ENCODE results near the gene SPG7.
A peak's percentile ranks its signal among the peaks of the same experiment; 100 is the strongest.
"Not testable (repeated sequence)": the region's sequence is repeated elsewhere in the genome, so short reads cannot be mapped to it uniquely, and the experiment has no call there.

SPG7 gene

DNA sequence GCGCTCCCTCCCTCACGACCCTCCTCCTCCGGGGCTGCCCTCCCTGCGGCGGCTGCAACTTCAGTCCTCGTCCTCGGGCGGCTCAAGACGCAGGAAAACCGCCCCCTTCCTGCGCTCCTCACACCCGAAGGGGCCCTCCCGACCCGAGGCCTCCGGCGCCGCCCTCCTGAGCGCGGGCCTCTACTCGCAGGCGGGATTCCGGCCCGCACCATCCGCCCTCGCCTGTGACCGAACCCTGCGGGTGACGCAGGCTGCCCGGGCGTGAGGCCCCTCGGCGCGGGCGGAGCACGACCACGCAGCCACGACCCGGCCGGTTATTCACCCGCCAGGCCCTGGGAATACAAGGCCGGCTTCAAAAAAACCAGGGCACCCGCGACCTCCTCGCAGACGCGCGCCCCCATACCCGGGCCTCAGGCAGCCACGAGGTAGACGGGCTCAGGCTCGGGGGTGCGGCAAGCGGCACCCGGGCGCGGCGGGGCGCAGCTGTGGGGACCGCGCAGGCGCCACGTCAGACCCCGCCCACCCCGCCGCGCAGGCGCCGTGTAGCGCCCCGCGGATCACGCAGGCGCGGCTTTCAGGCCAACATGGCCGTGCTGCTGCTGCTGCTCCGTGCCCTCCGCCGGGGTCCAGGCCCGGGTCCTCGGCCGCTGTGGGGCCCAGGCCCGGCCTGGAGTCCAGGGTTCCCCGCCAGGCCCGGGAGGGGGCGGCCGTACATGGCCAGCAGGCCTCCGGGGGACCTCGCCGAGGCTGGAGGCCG lies at the start of gene SPG7:
Gene SPG7 (plus strand): TSS at position 570 of the 757 bp plus-strand sequence. CDS start 15 bp downstream, at position 585.
- peak; percentile 49 for DNase-seq

DNA sequence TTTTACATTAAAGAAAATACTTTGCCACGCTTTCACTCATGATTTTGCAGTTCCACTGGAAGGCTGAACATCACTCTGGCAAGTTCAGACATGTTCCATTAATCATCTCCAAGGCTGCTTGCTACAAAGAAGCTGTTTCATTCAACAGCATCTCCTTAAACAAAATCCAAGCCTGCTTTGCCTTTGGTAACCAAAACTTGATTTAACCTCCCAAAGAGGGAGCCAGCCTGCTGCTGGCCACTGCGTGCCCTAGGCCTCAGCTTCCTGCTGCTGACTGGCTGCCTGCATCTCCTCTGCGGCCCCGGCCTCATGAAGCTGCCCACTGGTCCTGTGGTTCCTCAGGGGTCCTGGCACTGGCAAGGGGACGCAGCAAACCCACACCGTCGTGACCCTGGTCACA lies 49.7 kb upstream of the SPG7 start:
- no peak for DNase-seq

DNA sequence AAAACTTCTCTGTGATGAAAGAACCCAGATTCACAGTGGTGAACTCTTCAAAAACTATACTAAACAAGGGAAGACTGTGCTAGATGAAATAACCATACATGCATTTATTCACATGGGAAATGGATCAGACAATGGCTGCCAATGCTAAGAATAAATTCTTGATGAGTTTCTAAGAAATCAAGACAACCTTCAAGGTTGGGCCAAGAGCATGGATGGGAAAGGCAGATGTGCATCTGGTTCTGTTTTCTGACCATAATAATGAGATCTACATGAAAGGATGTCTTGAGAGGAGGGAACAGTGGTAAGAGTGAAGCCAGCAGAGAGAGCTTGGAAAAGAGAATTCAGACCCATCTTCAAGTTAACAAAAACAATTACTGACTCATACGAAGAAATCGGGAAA lies 49.2 kb upstream of the SPG7 start:
- DNase-seq, result no peak

DNA sequence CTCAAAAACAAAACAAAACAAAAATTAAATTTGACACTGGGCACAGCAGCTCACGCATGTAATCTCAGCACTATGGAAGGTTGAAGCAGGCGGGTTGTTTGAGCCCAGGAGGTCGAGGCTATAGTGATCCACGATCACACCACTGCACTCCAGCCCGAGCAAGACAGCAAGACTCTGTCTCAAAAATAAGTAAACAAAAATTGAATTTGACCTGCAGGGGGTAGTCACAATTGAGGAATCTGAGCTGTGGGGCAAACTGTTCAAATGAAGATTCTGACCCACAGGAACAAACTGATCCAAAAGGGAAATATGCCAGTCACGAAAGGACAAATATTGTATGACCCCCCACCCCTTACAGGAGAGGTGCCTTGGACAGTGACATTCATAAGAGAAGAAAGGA lies 47.6 kb upstream of the SPG7 start:
- no peak for DNase-seq

DNA sequence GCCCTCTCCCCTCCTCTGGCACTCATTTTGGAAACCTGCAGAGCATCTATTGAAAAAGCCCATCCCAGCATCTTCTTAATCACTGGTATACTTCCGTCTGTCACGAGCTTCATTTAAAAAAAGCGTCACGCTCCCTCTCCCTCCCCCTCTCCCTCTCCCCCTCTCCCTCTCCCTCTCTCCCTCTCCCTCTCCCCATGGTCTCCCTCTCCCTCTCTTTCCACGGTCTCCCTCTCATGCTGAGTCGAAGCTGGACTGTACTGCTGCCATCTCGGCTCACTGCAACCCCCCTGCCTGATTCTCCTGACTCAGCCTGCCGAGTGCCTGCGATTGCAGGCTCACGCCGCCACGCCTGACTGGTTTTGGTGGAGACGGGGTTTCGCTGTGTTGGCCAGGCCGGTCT lies 46.3 kb upstream of the SPG7 start:
- not testable (repeated sequence) for DNase-seq

DNA sequence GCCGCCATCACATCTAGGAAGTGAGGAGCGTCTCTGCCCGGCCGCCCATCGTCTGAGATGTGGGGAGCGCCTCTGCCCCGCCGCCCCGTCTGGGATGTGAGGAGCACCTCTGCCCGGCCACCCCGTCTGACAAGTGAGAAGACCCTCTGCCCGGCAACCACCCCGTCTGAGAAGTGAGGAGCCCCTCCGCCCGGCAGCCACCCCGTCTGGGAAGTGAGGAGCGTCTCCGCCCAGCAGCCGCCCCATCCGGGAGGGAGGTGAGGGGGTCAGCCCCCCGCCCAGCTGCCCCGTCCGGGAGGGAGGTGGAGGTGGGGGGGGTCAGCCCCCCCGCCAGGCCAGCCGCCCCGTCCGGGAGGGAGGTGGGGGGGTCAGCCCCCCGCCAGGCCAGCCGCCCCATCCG lies 45.6 kb upstream of the SPG7 start:
- DNase-seq, result not testable (repeated sequence)

DNA sequence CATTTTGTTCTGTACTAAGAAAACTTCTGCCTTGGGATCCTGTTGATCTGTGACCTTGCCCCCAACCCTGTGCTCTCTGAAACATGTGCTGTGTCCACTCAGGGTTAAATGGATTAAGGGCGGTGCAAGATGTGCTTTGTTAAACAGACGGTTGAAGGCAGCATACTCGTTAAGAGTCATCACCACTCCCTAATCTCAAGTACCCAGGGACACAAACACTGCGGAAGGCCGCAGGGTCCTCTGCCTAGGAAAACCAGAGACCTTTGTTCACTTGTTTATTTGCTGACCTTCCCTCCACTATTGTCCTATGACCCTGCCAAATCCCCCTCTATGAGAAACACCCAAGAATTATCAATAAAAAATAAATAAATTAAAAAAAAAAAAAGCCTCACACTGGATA lies 44.9 kb upstream of the SPG7 start:
- DNase-seq, result not testable (repeated sequence)

DNA sequence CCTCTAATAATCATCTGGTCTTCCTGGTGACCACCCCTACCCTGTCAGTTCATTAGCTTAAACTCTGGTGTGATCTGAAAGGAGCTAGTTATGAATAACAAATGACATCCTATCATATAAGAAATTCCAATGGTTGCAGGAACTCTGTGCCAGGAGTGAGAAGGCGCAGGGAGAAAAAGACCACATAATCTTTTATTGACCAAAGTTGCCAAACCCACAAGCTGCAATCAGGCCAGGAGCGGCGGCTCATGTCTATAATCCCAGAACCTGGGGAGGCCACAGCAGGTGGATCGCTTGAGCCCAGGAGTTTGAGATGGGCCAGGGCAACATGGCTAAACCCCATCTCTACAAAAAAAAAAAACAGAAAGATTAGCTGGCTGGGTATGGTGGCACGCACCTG lies 41.3 kb upstream of the SPG7 start:
- no peak for DNase-seq

DNA sequence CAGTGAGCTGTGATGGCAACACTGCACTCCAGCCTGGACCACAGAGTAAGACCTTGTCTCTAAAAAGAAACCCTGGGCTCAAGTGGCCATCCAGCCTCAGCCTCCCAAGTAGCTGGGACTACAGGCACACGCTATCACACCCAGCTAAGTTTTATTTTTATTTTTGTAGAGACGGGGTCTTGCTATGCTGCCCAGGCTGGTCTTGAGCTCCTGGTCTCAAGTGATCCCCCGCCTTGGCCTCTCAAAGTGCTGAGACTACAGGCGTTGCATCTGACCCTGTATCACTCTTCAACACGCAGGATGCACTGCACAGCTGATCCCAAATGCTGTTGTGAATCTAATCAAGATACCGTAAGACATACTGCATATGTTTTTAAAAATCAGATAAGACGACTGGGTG lies 40.8 kb upstream of the SPG7 start:
- no peak for DNase-seq

DNA sequence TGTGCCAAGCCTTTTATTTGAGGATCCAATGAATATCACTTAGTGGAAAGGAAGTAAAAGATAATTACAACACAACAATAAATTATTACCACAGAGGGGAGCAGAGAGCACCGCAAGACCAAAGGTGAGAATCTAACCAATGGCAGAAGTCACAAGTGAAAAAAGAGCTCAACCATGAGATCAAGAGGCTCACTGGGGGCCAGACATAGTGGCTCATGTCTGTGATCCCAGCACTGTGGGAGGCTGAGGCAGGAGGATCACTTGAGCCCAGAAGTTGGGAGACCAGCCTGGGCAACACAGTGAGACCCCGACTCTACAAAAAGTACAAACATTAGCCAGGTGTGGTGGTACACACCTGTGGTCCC lies 35.5 kb upstream of the SPG7 start:
- DNase-seq, result no peak

DNA sequence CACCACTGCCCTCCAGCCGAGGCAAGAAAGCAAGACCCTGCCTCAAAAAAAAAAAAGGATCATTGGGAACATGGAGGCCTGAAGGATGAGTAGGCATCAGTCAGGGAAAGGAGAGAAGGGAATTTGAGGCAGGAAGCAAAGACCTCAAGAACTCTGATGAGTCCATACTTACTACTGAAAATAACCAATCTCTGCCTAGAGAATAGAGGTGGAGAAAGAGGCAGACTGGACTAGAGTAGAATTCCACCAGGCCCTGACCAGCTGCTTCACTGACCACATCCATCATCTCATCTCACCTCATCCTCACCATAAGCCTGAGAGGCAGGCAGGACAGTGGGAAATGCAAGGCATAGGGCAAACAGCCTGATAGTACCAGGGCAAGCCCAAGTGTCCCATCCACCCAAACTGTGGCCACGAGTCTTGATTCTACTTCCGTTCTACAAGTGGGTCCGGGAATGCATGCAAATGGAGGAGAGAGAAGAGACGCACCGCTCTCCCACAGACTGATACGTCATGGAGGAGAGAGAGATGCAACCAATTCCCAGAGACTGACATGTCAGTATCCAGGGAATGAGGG lies 35.0 kb upstream of the SPG7 start:
- no peak for DNase-seq

DNA sequence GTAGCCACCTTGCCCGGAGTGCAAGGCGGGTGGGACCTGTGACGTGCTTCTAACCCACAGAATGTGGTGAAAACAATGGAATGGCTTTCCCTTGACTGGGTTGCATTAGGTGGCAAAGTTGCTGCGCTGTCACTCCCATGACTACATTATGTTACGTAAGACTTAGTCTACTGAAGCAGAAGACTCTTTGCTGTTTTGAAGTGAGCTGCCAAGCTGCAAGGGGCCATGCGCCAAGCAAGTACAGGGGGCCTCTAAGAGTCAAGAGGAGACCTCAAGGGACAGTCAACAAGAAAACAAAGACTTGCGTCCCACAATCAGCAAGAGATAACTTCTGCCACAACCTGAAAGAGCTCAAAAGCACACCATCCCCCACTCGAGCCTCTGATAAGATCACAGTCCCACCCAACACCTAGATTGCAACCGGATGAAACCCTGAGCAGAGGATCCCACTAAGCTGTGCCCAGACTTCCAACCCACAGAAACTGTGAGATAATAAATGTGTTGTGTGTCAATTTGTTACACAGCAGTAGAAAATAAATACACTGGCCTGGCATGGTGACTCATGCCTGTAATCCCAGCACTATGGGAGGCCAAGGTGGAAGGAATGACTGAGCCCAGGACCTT lies 34.3 kb upstream of the SPG7 start:
- no peak for DNase-seq

DNA sequence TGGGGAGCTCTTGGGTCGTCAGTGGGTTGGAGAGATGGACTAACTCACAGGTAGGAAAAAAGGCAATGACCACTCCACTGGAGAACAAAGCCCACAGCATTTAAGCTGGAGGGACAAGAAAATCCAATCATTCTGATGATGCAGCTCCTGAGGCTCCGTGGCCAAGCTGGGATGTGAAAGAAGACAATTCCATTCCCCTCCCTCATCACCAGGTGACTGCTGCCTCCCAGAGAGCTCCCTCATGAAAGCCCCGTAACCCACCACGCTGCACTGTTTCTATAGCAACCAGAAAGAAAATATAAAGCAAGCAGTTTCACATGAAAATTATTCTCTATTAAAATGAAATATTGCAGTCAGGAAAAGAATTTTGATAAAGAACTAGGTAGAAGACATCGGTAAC lies 33.1 kb upstream of the SPG7 start:
- DNase-seq, result no peak

DNA sequence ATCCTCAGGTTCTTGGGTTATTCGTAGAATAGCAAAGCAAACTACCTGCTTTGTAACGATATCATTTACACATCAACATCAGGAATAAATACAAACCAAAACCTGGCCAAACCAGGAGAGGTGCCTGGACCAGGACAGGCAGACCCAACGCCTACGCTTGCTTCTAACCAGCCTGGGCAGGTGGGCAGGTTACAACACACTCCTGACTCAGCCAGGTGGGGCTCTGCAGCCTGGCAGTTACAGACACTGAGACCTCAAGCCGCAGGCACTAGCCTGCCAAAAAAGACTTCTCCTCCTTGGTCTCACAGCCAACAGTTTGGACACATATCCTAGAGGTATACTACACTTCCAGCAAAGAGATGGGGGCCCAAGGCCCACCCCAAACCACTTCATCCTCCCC lies 31.8 kb upstream of the SPG7 start:
- DNase-seq, result no peak

DNA sequence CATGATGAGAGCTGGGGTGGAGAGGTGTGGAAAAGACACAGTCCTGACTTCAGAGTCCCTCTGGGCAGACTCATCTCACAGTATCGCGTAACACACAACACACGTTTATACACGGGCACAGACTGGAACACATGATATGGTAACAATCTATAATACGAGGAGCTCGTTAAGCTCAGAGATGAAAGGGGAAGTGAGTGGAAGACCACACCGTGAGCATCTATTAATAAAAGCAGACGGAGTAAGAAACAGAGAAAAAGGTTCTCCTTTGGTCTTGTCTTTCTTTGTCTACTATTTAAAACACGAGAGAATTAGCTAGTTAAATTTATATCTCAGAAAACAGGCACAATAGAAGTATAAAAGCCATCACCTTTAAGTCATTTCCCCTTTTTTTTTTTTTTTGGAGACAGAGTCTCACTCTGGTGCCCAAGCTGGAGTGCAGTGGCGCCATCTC lies 31.4 kb upstream of the SPG7 start:
- DNase-seq, result no peak

DNA sequence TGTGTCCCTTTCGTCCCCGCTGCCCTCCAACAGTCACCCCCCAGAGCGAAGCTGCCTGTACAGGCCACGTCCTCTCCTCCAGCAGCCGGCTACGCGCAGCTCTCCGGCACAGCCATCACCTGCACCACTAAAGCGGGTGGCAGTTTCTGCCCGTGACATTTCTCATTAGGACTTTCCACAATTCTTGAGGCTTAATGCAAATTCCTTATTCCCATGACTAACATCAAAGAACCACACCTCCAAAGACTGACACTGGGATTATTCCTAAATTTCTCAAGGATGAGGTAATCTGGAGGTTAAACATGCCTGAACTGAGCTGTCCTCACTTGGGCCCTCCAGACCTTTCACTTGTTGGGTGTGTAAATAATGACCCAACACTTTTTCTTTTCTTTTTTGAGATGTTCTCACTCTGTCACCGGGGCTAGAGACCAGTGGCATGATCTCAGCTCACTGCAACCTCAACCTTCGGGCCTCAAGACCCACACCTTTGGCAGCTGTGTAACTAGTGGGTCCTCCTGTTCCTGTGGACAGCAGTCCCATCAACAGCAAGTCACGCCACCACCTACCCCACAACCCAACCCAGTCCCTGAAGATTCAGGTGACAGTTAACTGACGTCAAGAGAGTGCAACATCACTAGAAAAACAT lies 29.5 kb upstream of the SPG7 start:
- DNase-seq, result no peak

DNA sequence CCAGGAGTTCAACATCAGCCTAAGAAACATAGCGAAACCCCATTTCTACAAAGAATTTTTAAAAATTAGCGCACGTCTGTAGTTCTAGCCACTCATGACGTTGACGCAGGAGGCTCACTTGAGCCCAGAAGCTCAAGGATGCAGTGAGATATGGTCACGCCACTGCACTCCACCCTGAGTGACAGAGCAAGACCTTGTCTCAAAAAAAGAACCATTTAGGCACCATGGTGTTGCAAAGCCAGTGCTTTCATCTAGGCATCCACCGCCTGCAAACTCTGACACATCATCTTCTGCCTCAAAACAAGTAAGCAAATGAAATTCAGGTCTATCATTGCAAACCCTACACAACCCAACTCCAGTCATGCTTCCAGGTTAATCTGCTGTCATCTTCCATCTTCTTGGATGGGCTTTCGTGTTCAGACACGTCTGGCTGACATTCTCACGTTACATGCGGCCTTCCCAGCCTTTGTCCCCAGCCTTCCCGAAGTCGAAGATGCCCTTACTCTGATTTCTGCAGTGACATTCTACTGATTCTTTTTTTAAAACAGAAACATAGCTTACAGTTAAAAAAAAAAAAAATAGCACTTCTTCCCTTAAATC lies 26.7 kb upstream of the SPG7 start:
- no peak for DNase-seq

DNA sequence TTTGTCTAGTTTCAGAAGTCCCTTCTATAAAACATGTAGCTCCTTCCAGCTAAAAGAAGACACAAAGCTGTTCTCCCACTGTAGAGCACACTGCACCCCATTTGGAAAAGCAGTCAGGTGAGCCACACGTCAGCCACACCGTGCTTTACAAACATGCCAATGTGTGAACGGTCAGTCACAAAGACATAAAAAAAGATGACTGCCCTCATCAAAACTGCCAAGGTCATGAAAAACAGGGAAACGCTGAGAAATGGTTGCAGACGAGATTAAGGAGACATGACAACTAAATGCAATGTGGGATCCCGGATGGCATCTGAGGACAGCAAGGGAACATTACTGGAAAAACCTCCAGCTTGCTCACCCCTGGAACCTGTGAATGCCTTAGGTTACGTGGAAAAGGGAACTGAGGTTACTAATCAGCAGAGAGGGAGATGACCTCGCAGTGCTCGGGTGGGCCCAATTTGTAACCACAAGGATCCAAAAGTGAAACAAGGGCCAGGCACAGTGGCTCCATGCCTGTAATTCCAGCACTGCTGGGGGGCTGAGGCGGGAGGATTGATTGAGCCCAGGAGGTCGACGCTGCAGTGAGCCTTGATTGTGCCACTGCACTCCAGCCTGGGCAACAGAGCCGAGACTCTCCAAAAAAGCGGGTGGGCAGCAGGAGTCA lies 25.9 kb upstream of the SPG7 start:
- DNase-seq, result no peak

DNA sequence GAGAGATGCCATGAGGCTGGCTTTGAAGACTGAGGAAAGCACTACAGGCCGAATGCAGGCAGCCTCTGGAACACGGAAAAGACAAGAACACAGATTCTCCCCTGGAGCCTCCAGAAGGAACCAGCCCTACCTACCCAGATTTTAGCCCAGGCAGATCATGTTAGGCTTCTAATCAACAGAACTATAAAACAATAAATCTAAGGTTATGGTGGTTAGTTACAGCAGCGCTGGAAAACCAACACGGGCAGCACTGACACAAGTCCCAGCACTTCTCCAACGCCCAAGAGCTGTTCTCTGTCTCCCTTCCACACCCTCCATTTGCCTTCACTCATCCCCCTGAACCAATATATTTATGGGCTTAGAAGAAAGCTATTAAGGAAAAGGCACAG lies 25.4 kb upstream of the SPG7 start:
- no peak for DNase-seq

DNA sequence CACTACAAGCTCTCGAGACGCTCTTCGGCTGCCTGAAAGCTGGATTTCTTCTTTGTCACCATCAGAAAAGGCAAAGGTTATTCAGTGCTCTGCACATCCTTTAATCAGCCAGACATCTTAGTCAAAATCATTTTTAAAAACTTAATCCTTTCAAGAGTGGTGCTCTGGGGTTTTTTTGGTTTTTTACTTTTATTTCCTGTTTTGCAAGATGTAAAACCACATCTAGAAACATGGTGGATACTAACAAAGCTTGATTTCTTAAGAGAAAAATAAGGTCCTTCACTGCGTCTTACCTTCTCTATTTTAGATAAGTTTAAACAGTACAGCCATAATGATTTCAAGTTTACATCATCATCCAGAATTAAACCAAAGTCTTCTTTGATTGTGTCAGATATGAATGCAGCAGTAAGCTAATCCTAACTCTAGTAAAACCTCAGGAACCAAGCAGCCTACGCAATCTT lies 24.1 kb upstream of the SPG7 start:
- DNase-seq, result no peak

DNA sequence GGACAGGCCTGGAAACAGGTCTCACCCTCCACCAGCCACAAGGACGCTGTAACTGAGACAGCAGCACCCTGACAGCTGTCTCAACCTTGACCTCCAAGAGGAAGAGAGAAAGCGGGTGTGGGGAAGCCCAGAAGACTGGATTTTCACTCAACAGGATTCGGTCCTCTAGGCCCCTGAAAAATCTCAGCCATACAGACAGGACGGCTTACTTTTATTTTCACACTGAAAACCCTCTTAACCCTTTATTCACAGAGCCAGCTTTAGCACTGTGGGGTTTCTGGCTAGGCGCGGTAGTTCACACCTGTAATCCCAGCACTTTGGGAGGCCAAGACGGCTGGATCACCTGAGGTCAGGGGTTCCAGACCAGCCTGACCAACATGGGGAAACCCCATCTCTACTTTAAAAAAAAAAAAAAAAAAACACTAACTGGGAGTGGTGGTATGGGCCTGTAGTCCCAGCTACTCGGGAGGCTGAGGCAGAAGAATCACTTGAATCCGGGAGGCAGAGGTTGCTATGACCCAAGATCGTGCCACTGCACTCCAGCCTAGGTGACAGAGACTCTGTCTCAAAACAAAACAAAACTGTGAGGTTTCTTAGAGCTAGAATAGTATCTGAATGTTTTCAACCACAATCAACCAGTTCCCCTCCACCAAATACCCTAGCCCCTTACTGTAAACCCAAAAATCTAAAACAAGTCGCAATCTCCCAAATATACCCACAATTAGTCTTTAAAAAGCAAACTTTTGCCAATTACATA lies 23.1 kb upstream of the SPG7 start:
- no peak for DNase-seq

DNA sequence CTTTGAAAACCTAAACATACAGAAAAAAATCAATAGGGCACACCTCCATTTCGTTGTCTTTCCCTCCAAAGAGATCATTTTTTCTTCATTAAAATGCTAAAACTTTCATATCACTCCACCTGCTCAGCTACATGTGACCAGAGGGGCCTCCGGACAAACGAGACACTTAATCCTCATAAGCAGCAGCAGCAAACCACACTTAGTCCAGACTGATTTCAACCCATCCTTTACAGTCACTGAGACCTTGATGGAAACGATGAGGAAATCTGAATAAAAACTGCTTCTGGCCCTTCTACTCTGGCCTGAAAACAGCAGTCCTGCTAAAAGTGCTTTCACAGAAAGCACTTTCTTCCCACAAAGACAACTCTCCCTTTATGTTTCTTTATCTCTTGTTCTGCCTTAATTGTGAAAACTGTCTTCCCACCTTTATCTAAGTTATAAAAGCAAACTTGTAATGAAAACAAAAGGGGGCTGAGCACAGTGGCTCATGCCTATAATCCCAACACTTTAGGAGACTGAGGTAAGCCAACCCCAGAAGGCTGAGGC lies 22.4 kb upstream of the SPG7 start:
- DNase-seq, result no peak

Data from NCI-H1105 treated with DMSO at 0.1 percent for 48 hours (cell line).